ENCODE data around the gene CCDC120.

Gene CCDC120

DNA sequence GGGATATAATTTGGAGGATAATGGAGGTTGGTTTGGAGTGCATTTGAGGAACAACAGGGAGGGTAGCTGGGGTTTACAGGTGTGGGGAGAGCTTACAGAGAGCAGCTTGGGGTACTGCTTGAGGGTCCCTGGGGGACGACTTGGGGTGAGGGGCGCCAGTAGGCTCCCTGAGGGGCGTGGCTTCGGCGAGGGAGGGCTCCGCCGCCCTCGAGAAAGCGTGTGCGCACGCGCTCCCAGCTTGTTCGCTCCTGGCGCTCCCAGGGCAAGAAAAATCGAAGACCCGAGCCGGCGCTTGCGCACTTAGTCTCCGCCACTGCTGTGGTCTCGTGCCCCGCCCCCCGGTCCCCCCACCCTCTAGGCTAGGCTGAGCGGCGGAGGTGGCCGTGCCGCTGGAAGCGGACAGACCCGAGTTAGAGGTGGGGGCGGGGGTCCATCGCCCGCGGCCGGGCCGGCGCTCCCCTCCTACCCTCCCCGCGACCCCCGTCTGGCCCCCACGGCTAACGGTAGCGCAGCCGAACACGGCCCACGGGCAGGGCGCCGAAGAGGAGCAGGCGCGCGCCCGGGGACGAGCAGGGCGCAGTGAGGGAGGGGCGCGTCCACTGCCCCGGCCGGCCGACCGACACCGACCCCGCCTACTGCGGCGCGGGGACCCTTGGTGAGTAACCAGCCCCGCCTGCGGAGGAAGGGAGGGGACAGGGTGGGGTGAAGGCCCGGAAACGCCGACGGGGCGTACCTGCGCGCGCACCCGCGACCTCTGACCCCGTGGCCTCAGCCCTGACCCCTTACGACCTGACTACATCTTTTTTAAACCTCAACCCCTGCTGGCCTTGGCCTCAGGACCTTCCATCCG lies 5.4 kb upstream of the CCDC120 start:
- no peak for DNase-seq (ENCODE audit: low read depth)
- H3K4me3 ChIP-seq (ENCODE audit: low read length): peak overlapping the region; percentile 52
- TF ChIP-seq, protein P1, sequence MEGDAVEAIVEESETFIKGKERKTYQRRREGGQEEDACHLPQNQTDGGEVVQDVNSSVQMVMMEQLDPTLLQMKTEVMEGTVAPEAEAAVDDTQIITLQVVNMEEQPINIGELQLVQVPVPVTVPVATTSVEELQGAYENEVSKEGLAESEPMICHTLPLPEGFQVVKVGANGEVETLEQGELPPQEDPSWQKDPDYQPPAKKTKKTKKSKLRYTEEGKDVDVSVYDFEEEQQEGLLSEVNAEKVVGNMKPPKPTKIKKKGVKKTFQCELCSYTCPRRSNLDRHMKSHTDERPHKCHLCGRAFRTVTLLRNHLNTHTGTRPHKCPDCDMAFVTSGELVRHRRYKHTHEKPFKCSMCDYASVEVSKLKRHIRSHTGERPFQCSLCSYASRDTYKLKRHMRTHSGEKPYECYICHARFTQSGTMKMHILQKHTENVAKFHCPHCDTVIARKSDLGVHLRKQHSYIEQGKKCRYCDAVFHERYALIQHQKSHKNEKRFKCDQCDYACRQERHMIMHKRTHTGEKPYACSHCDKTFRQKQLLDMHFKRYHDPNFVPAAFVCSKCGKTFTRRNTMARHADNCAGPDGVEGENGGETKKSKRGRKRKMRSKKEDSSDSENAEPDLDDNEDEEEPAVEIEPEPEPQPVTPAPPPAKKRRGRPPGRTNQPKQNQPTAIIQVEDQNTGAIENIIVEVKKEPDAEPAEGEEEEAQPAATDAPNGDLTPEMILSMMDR (conservative IDR thresholded peaks at IDR 0.05; ENCODE audit: low read depth, low read length): no peak

DNA sequence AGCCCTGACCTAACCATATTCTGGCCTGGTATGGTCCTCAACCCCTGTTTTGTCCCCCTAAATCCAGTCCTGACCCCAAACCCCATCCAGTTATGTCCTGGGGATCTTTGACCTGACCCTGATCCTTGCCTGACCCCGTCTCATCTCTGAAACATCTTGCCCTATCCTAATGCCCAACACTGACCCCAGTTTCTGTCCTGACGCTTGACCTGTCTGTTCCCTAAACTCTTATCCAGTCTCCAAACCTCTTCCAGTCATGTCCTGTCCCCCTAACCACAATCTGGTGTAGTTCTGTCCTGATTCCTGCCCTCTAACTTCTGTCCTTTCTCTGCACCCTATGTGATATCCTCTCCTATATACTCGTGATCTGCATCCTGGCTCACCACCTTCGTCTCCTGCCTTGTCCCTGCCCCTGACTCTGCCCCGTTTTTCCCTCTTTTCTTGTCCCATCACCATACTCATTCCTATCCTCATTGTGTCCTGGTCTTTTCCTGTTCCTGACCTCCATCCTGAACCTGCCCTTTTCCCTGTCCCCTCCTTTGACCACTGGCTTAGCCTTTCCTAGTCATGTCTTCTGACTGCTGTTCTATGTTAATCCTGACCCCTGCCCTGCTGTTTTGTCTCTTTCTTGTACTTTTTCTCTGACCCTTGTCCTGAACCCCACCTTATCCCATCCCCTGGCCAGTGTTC lies 4.6 kb upstream of the CCDC120 start:
- no peak for DNase-seq (ENCODE audit: low read depth)
- TF ChIP-seq, protein P1 (conservative IDR thresholded peaks at IDR 0.05; ENCODE audit: low read depth, low read length): no peak
- H3K4me3 ChIP-seq (ENCODE audit: low read length): peak overlapping the region; percentile 52

DNA sequence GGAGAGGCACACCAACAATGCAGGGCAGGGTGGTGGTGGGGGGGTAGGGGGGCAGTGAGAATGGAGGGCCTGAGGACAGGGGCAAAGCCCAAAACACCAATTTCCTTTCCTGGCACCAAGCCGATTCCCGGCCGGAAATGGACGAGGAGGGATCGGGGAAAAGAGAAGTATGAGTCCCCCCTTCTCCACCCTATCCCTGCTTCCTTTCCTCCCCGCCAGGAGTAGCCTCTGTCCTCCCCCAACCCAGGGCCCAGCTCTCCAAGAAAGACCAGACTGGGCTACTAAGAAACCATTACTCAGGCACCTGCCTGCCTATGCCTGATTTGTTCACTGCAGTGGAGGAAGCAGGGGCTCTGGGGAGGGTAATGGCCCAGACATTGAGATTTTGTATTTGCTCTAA lies 402 bp downstream of the CCDC120 start:
- TF ChIP-seq, protein P1 (conservative IDR thresholded peaks at IDR 0.05; ENCODE audit: low read depth, low read length): no peak
- H3K4me3 ChIP-seq (ENCODE audit: low read length): peak overlapping the region; percentile 28
- no peak for DNase-seq (ENCODE audit: low read depth)

DNA sequence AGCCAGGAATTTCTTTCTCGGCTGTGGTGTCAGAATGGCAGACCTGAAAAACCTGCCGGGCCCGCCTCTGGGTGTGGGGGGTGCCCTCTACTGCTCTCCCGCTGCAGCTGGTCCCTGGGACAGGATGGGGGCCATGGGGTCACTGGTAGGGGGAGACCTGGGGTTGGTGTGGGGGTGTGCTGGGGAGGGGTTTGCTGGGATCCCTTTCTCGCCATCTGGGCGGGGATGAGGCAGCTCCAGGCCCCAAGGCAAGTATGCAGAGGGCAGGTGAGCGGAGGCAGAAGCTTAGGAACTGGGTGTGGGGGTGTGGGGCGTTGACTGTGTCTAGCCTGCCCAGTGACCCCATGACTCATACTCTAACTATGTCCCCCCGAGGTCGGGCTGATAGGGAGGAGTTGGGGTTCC lies 884 bp downstream of the CCDC120 start:
- no peak for DNase-seq (ENCODE audit: low read depth)
- peak overlapping the region; percentile 28 for H3K4me3 ChIP-seq (ENCODE audit: low read length)
- TF ChIP-seq, protein P1 (conservative IDR thresholded peaks at IDR 0.05; ENCODE audit: low read depth, low read length): no peak

DNA sequence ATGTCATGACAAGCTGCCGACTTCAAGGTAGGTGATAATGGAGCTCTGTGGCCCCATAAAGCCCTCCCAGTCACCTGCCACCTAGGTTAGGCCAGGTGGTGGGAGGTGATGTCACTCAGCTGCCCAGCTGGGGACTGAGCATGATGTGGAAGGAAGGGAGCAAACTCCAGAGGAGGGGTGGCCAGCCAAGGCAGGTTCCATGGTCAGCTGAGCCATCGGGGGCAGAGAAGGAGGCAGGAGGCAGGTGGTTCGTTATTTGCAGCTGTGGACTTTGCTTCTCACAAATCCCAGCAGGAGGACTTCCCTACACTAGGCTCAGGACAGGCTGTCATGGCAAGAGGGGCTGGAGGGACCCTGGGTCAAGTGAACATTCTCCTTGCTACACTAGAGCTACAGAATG lies 2.1 kb downstream of the CCDC120 start:
- TF ChIP-seq, protein P1 (conservative IDR thresholded peaks at IDR 0.05; ENCODE audit: low read depth, low read length): no peak
- DNase-seq (ENCODE audit: low read depth): no peak
- no peak overlapping the region for H3K4me3 ChIP-seq (ENCODE audit: low read length)

DNA sequence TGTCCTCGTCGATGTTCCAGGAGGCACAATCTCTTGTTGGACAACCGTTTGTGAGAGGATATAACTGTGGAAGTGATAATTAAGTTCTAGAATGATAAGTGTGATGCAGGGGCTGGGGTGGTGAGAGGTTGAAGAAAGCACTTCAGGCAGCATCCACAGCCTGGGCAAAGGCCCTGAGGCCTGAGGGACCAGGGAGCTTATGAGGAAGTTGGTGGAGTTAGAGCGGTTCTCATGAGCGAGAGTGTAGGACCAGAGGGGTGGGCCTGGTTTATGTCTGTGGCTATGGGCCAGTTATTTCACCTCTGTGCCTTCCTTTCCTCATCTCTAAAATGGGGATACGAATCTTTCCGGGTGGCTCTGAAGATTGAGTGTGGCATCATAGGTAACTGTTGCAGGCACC lies 2.7 kb downstream of the CCDC120 start:
- H3K4me3 ChIP-seq (ENCODE audit: low read length): no peak overlapping the region
- TF ChIP-seq, protein P1 (conservative IDR thresholded peaks at IDR 0.05; ENCODE audit: low read depth, low read length): no peak
- no peak for DNase-seq (ENCODE audit: low read depth)
